Body of pancreas (tissue), 4 donors: ENCODE results near the gene MYO15A. TPM values are rescaled to one million over a fixed set of nuclear protein-coding genes. Genes with fewer than 3 reads are reported as not detected.

ENCODE experiments used
- ATAC-seq: fragments of 150-250 bp; one replicate; pipeline ENCODE4 v1.9.1; 2016
- DNase-seq, 4 donors: peaks; one replicate each; pipeline ENCODE4 v3.0.0-alpha.2; 2019
- H3K27ac ChIP-seq, 4 donors: fragments of 200-600 bp; sonication (generic); 1 replicate in 3 of 4; 2 replicates in 1 of 4; pipeline versions ENCODE4 v1.5.1 to v1.6.1; 2016 to 2019; ENCODE audit warnings: mild to moderate bottlenecking in 1 of 4, mixed read lengths in 1 of 4, moderate library complexity in 1 of 4
- H3K27me3 ChIP-seq, 2 donors: fragments of 200-600 bp; sonication (generic); one replicate each; pipeline ENCODE4 v1.6.0; 2016; ENCODE audit warnings: mild to moderate bottlenecking in 1 of 2
- H3K36me3 ChIP-seq, 2 donors: fragments of 200-600 bp; sonication (generic); replicated peaks in 1 of 2; 2 replicates each; pipeline ENCODE4 v1.5.1; 2016; ENCODE audit warnings: low read depth in 2 of 2; ENCODE audit not compliant: insufficient read depth in 1 of 2
- H3K4me1 ChIP-seq: fragments of 200-600 bp; sonication (generic); one replicate; pipeline ENCODE4 v1.6.0; 2016
- H3K4me3 ChIP-seq, 2 donors: fragments of 200-600 bp; sonication (generic); 1 replicate in 1 of 2; 2 replicates in 1 of 2; pipeline ENCODE4 v1.5.1; 2016 to 2019
- H3K9me3 ChIP-seq, 3 donors: fragments of 200-600 bp; sonication (generic); 1 replicate in 2 of 3; 2 replicates in 1 of 3; pipeline ENCODE4 v1.5.1; 2016
- CTCF ChIP-seq, 7 experiments: fragments of 450-650 bp in 4 of 7; fragments of 200-600 bp in 3 of 7; sonication (generic) in 3 of 7; IDR thresholded peaks; one replicate each; pipeline ENCODE4 v1.5.1; 2016 to 2019; ENCODE audit warnings: antibody characterized with exemption in 7 of 7
- POLR2A ChIP-seq, 3 donors: fragments of 450-650 bp; IDR thresholded peaks; one replicate each; pipeline ENCODE4 v1.6.1; 2016; ENCODE audit warnings: antibody characterized with exemption in 3 of 3, mild to moderate bottlenecking in 2 of 3
- WGBS, 2 donors: methylation state at CpG; one replicate each; pipeline ENCODE4 v1.1.5; 2017; 5-methylcytosine and 5-hydroxymethylcytosine counted together
- intact Hi-C: fragments of 100-400 bp; cut with DNase I; formaldehyde crosslinking; loops from one replicate; pipeline ENCODE4 v1.15.1; 2023
- total RNA-seq, 2 donors: library from RNA; depleted of rRNA; stranded (reverse); fragments of >200 nt; gene quantifications; one replicate each; pipeline ENCODE4 v1.1.0, GENCODE V29; 2016

Gene MYO15A
- total RNA-seq, 2 donors from 2014 or later: under 0.01 to 1.3 TPM

DNA sequence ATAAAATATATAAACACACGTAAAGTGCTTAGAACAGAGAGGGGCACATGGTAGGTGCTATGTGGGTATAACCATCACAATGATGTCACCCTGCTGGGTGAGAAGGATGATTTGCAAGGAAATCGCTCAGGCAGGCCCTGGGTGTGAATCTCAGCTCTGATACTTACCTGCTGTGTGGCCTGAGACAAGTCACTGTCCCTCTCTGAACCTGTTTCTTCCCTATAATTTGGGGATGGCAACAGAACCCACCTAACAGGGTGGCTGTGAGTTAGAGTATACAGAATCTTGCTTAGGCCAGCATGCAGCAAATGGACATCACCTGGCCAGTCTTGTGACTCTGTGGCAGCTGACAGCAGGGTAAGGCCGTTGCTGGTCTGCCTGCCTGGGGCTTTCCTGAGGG is 38.4 kb downstream of the MYO15A start:
- H3K9me3 ChIP-seq: no peaks in the 10 kb centered on the region
- no peak overlapping the region for H3K27ac ChIP-seq
- TF ChIP-seq POLR2A (IDR thresholded peaks at IDR 0.05) (no peak), CTCF (IDR thresholded peaks at IDR 0.05) (no peak)
- ATAC-seq (no peak), DNase-seq (no peak)
- H3K4me1 ChIP-seq: no peaks in the 10 kb centered on the region
- H3K27me3 ChIP-seq: no peaks in the 10 kb centered on the region
- intact Hi-C loops: no loop called here
- no peak overlapping the region for H3K4me3 ChIP-seq
- no peaks in the 10 kb centered on the region for H3K36me3 ChIP-seq
- WGBS, 2 donors: 73 to 76% methylated on average over 3 of the region's 3 CpGs

DNA sequence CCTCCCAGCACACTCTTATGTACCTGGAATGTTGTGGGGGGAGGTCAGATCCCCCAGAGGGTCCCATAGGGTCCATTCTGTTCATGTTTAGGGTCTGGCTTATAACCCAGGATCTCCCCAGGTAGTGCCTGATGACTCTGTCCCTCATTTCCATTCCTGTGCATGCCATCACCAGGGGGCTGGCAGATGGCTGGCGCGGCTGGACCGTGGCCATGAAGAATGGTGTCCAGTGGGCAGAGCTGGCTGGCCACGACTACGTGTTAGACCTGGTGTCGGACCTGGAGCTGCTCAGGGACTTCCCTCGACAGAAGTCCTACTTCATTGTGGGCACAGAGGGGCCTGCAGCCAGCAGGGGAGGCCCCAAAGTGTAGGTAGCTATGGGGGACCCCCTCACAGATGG is 40.0 kb downstream of the MYO15A start:
- Histone ChIP-seq H3K4me3 (no peak overlapping the region), H3K27ac (no peak overlapping the region), H3K27me3 (no peaks in the 10 kb centered on the region), H3K4me1 (peaks cover 6% of the 10 kb centered on the region), H3K9me3 (no peaks in the 10 kb centered on the region), H3K36me3 (no peaks in the 10 kb centered on the region)
- TF ChIP-seq POLR2A (IDR thresholded peaks at IDR 0.05) (no peak), CTCF (IDR thresholded peaks at IDR 0.05) (no peak)
- 84% methylated on average over 7 of the region's 7 CpGs; no CpG with 5 or more reads in 1 of the 2 donors for WGBS, 2 donors
- DNase-seq (no peak), ATAC-seq (no peak)
- intact Hi-C loops: no loop called here

GRCh38 chr17:18151290-18151689 is 42.7 kb downstream of the MYO15A start:
- no peak for DNase-seq
- TF ChIP-seq POLR2A (IDR thresholded peaks at IDR 0.05): no peak
- TF ChIP-seq CTCF (IDR thresholded peaks at IDR 0.05): no peak
- H3K9me3 ChIP-seq: no peaks in the 10 kb centered on the region
- H3K36me3 ChIP-seq: no peaks in the 10 kb centered on the region
- no peaks in the 10 kb centered on the region for H3K27me3 ChIP-seq
- peaks cover 11% of the 10 kb centered on the region for H3K4me1 ChIP-seq
- no peak for ATAC-seq
- intact Hi-C loops: no loop called here
- no peak overlapping the region for H3K27ac ChIP-seq
- 80 to 93% methylated on average over 1 to 8 of the region's 9 CpGs for WGBS, 2 donors
- H3K4me3 ChIP-seq: no peak overlapping the region

DNA sequence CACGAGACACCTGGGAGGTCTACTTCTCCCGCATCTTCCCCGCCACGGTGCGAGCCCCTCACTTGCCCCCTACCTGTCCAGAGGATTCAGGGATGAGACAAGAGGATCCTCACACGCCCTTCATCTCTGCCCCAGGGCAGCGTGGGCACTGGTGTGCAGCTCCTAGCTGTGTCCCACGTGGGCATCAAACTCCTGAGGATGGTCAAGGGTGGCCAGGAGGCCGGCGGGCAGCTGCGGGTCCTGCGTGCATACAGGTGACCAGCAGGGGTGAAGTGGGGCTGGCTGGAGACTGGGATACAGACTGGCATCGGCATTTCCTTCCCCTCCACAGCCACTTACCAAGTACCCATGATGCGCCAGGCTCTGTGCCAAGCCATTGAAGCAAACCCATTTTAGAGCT is 46.6 kb downstream of the MYO15A start:
- ATAC-seq: no peak
- no peak overlapping the region for H3K27ac ChIP-seq
- DNase-seq: no peak
- WGBS, 2 donors: 91 to 96% methylated on average over 10 to 14 of the region's 14 CpGs
- TF ChIP-seq CTCF (IDR thresholded peaks at IDR 0.05): no peak
- TF ChIP-seq POLR2A (IDR thresholded peaks at IDR 0.05): no peak
- intact Hi-C loops: no loop called here
- no peaks in the 10 kb centered on the region for H3K9me3 ChIP-seq
- H3K4me3 ChIP-seq: no peak overlapping the region
- no peaks in the 10 kb centered on the region for H3K27me3 ChIP-seq
- H3K36me3 ChIP-seq: no peaks in the 10 kb centered on the region
- H3K4me1 ChIP-seq: peaks cover 18% of the 10 kb centered on the region

- intact Hi-C loops: no loop called here
- Histone ChIP-seq H3K27ac (no peak overlapping the region), H3K27me3 (no peaks in the 10 kb centered on the region), H3K9me3 (no peaks in the 10 kb centered on the region), H3K4me1 (peaks cover 18% of the 10 kb centered on the region), H3K36me3 (no peaks in the 10 kb centered on the region), H3K4me3 (no peak overlapping the region)
- TF ChIP-seq POLR2A (IDR thresholded peaks at IDR 0.05): no peak
- ATAC-seq: no peak
- 69 to 79% methylated on average over 8 of the region's 8 CpGs for WGBS, 2 donors
- DNase-seq: no peak
Measured at GRCh38 chr17:18156171-18156975, 47.8 kb downstream of the MYO15A start.
